HG03039 (cell line): ENCODE results near the gene PTPRCAP.
A peak's percentile ranks its signal among the peaks of the same experiment; 100 is the strongest.
"Not testable (repeated sequence)": the region's sequence is repeated elsewhere in the genome, so short reads cannot be mapped to it uniquely, and the experiment has no call there.

Experiments
- ATAC-seq: cut with Tn5 transposase; IDR thresholded peaks from one replicate; pipeline ENCODE4 v1.9.1; 2021; ENCODE audit warnings: mild to moderate bottlenecking, moderate library complexity; ENCODE audit not compliant: unreplicated experiment

PTPRCAP gene

GRCh38 chr11:67410984-67411784 is 26.3 kb downstream of the PTPRCAP start:
- no peak for ATAC-seq

GRCh38 chr11:67410369-67410831 is 27.1 kb downstream of the PTPRCAP start:
- no peak for ATAC-seq

GRCh38 chr11:67409781-67410368 is 27.6 kb downstream of the PTPRCAP start:
- ATAC-seq = no peak

- no peak for ATAC-seq
These were observed 28.2 kb downstream of the PTPRCAP start for GRCh38 chr11:67409261-67409666.

- no peak for ATAC-seq
These were observed 28.9 kb downstream of the PTPRCAP start for GRCh38 chr11:67408437-67409200.

GRCh38 chr11:67407688-67408163 is 29.8 kb downstream of the PTPRCAP start:
- ATAC-seq = no peak

GRCh38 chr11:67406969-67407687 is 30.4 kb downstream of the PTPRCAP start:
- no peak for ATAC-seq

GRCh38 chr11:67406420-67406968 is 31.0 kb downstream of the PTPRCAP start:
- ATAC-seq = no peak

GRCh38 chr11:67405688-67406339 is 31.7 kb downstream of the PTPRCAP start:
- ATAC-seq = no peak

- no peak for ATAC-seq
These were observed 32.3 kb downstream of the PTPRCAP start for GRCh38 chr11:67405196-67405567.

- no peak for ATAC-seq
These were observed 32.8 kb downstream of the PTPRCAP start for GRCh38 chr11:67404515-67405195.

- not testable (repeated sequence) for ATAC-seq
These were observed 34.4 kb downstream of the PTPRCAP start for GRCh38 chr11:67403085-67403484.

GRCh38 chr11:67402192-67402839 is 35.2 kb downstream of the PTPRCAP start:
- not testable (repeated sequence) for ATAC-seq

GRCh38 chr11:67401495-67402191 is 35.8 kb downstream of the PTPRCAP start, which contains the start of gene PPP1CA:
TSS of gene PPP1CA (minus strand) at chr11:67401858. CDS start at chr11:67401782, 76 bp downstream.
- peak; percentile 50 for ATAC-seq

GRCh38 chr11:67400942-67401494 is 36.5 kb downstream of the PTPRCAP start:
- ATAC-seq = peak; percentile 7

- no peak for ATAC-seq
These were observed 37.1 kb downstream of the PTPRCAP start for GRCh38 chr11:67400251-67400941.
